Activated CD4-positive, alpha-beta T cell treated with anti-CD3 and anti-CD28 coated beads for 24 hours (primary cell): ENCODE data around the gene SMARCA4.

Source experiments
- DNase-seq, 2 donors: peaks; one replicate each; pipeline ENCODE4 v3.0.0-alpha.2; 2020; ENCODE audit warnings: low read depth in 2 of 2

SMARCA4 gene

GRCh38 chr19:11033763-11034162 is 72.9 kb downstream of the SMARCA4 start:
- DNase-seq = no peak

DNA sequence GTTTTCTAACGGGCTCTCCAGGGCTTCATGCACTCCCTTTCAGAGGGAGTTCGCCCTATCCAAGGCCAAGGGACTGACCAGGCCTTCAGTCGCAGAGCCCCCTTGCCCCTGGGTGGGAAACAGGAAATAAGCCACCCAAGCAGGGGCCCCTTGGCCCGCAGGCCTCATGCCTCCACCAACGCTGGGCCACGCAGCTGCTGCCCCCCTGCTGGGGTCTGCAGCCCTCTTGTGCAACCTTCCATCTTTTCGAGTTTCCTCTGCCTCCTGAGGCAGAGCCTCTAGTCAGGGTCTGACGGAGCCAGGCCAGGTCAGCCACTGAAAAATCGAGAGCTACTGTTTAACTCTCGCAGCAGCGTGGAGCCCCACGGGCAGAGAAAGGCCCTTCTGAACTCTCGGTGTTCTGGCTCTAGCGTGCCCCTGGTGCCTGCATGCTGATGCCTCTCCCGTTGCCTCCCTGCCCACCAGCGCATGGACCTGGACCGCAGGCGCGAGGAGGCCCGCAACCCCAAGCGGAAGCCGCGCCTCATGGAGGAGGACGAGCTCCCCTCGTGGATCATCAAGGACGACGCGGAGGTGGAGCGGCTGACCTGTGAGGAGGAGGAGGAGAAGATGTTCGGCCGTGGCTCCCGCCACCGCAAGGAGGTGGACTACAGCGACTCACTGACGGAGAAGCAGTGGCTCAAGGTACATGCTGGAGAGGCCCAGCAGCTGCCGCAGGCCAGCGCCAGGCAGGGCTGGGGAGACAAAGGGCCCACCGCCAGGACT is 73.8 kb downstream of the SMARCA4 start:
- no peak for DNase-seq

DNA sequence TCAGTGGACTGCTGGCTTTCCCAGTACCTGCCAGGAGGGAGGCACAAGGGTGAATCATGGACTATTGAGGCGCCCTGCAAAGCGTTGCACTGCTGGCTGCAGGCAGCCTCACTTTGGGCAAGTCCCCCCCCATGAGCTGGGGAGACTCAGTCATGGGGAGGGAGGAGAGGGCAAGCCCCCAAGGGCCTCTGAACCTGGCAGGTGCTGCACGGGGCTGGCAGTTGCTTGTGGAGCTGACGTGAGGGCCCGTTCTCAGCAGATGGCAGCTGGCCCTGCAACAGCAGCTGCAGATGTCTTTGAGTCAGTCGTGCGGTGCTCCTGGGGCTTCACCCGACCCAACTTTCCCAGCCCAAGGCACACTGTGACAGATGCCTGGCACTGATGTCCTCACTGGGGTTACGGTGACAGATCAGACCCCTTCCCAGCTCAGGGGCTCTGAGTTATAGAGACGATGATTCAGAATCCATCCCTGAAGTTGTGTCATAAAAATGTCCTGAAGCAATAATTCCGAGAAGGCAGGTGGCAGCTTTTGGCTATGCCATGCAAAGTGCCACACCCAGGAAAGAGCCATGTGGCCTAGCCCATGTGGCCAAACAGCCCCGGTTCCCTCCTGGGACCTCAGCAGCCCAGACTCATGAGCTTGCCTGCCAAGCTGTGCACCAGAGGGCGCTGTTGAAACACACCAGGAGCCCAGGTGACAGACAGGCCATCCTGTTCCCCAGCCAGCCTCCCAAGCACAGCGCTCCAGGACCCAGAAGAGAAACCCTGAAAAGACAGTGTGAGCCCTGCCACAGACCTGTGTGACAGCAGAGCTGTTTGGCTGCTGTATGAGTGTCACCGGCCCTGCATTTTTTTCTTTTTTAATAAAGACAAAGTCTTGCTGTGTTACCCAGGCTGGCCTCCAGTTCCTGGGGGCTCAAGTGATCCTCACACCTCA is 74.9 kb downstream of the SMARCA4 start:
- DNase-seq = peak; percentile 82 to 83

GRCh38 chr19:11038511-11038910 is 77.7 kb downstream of the SMARCA4 start:
- no peak for DNase-seq

GRCh38 chr19:11041194-11041593 is 80.4 kb downstream of the SMARCA4 start:
- DNase-seq = no peak

- DNase-seq = no peak
Observed at GRCh38 chr19:11041966-11042627, 81.3 kb downstream of the SMARCA4 start.

- DNase-seq = no peak
Observed at GRCh38 chr19:11044431-11044830, 83.6 kb downstream of the SMARCA4 start.

- DNase-seq = no peak
Observed at GRCh38 chr19:11045536-11045935, 84.7 kb downstream of the SMARCA4 start.

DNA sequence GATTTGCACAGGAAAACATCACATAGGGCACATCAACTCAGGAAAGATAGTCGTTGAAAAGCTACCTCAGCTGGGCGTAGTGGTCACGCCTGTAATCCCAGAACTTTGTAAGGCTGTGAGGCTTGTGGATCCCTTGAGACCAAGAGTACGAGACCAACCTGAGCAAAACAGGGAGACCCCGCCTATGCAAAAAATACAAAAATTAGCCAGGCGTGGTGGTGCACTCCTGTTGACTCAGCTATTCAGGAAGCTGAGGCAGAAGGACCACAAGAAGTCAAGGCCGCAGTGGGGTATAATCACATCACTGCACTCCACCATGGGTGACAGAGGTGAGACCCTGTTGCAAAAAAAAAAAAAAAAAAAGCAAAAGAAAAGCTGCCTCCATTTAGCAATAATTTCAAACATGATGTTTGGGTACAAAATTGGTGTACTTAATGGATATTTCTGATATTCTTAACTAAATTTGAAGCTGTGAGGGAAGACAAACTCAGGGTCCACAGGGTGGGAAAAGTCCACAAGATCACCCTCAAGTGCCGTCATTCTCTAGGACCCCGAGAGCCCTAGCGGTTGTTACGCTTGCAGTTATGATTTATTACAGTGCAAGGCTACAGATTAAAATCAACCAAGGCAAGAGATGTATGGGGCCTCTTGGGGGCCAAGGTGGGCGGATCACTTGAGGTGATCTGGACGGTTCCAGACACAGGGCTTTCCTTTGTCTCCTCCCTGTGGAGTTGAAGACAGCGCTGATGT is 86.0 kb downstream of the SMARCA4 start:
- DNase-seq = no peak

DNA sequence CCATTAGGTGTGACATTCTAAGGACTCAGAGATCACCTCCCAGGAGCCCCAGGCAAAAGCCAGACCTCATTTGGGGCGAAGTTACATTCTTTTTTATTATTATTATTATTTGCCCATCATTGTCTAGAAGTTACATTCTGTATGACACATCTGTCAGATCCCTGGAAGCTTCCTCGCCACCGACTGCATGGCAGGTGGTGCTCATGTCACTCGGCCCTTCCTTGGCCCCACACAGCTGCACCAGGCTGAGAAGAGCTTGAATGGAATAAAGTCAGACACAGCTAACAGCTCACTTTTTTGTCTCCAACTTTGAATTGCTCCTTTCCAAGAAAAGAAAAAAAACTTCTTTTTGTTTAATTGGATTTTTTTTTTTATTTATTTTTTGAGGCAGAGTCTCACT is 87.0 kb downstream of the SMARCA4 start:
- DNase-seq = no peak

- DNase-seq = no peak
Observed at GRCh38 chr19:11050323-11051114, 89.7 kb downstream of the SMARCA4 start.

GRCh38 chr19:11053817-11054195 is 93.0 kb downstream of the SMARCA4 start:
- no peak for DNase-seq

GRCh38 chr19:11054200-11054599 is 93.4 kb downstream of the SMARCA4 start:
- DNase-seq = no peak

GRCh38 chr19:11054628-11055027 is 93.8 kb downstream of the SMARCA4 start:
- no peak for DNase-seq

- DNase-seq = no peak
Observed at GRCh38 chr19:11058246-11059030, 97.6 kb downstream of the SMARCA4 start.

- DNase-seq = no peak
Observed at GRCh38 chr19:11059511-11060358, 98.9 kb downstream of the SMARCA4 start.

GRCh38 chr19:11061952-11062351 is 101.1 kb downstream of the SMARCA4 start:
- no peak for DNase-seq

DNA sequence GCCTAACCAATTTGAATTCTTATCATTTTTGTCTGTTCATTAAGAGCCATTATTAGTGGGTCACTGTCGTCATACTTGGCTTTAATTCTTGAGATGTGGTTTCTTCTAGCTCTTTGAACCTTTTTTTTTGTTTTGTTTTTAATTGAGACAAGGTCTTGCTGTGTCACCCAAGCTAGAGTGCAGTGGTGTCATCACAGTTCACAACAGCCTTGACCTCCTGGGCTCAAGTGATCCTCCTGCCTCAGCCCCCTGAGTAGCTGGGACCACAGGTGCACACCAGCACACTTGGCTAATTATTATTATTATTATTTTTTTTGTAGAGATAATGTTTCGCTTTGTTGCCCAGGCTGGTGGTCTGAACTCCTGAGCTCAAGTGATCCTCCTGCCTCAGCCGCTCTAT is 102.6 kb downstream of the SMARCA4 start:
- DNase-seq = no peak

DNA sequence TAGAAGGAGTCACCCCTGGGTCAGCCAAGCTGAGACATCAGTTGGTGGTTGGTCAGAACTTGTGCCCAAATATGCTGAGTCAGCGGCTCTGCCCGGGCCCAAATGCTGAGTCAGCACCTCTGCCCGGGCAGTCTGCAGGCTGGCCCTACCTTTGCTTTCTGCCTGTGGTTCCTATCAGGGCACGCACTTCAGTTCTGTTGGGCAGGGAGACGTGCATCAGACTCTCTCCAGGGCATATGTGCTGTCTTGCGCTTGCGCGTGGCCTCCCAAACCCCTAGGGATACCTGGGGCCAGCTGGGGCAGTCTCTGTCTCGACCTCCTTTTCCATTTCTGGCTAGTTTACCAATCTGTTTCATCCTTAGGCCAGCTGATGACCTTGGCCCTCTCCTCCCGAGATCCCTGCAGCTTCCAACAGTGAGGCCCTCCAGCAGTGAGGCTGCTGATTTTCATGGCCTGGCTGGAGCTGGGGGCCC is 104.0 kb downstream of the SMARCA4 start:
- DNase-seq = no peak
